Measurements from ENCODE around the gene MMP20.

DNA sequence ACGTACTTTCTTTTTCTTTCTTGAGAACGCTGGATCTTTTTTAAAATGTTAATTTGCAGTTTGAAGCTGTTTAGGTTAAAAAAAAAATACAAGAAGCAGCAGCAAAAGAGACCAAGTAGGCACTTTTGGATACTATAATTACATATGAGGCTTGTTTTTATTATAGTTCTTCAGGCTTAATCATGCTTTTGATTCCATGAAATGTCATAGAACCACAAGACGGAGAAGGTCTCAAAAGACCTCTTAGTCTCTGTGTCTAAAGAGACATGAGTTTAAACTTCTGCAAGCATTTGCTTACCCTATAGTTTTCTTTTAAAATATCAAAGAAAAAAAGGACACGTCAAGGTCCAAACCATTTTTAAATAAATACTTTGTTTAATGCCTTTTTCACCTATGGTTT, 18.8 kb upstream of the MMP20 start:
- TF ChIP-seq, protein P1, sequence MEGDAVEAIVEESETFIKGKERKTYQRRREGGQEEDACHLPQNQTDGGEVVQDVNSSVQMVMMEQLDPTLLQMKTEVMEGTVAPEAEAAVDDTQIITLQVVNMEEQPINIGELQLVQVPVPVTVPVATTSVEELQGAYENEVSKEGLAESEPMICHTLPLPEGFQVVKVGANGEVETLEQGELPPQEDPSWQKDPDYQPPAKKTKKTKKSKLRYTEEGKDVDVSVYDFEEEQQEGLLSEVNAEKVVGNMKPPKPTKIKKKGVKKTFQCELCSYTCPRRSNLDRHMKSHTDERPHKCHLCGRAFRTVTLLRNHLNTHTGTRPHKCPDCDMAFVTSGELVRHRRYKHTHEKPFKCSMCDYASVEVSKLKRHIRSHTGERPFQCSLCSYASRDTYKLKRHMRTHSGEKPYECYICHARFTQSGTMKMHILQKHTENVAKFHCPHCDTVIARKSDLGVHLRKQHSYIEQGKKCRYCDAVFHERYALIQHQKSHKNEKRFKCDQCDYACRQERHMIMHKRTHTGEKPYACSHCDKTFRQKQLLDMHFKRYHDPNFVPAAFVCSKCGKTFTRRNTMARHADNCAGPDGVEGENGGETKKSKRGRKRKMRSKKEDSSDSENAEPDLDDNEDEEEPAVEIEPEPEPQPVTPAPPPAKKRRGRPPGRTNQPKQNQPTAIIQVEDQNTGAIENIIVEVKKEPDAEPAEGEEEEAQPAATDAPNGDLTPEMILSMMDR (IDR thresholded peaks at IDR 0.05) = no peak
- no peak for TF ChIP-seq POLR2AphosphoS5 (IDR thresholded peaks at IDR 0.05)
